ENCODE results near the gene SLC38A2. TPM values are rescaled to one million over a fixed set of nuclear protein-coding genes. Genes with fewer than 3 reads are reported as not detected.

SLC38A2 gene
- total and polyA plus RNA-seq, 2 experiments from 2014 or later = 78.3 to 201 TPM

GRCh38 chr12:46379352-46379751 lies 6.8 kb upstream of the SLC38A2 start:
- peak in 1 of 2 donors; percentile 69 for DNase-seq (ENCODE audit: low read depth in 1 of 2, low spot score in 1 of 2)

DNA sequence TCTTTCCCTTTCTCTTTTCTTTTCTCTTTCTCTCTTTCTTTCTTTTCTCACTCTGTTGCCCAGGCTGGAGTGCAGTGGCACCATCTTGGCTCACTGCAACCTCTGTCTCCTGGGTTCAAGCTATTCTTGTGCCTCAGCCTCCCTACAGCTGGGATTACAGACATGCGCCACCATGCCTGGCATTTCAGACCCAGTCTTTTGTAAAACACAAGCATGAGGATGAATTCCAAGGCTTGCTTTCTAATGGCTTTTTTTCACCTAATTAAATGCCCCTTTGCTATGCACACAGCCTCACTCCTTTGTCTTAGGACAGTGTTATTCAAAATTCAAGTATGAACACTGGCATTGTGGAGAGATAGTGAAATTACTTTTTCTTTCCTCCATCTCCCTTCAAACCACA lies 6.0 kb upstream of the SLC38A2 start:
- no peak for DNase-seq (ENCODE audit: low read depth in 1 of 2, low spot score in 1 of 2)
- TF ChIP-seq, protein P1, sequence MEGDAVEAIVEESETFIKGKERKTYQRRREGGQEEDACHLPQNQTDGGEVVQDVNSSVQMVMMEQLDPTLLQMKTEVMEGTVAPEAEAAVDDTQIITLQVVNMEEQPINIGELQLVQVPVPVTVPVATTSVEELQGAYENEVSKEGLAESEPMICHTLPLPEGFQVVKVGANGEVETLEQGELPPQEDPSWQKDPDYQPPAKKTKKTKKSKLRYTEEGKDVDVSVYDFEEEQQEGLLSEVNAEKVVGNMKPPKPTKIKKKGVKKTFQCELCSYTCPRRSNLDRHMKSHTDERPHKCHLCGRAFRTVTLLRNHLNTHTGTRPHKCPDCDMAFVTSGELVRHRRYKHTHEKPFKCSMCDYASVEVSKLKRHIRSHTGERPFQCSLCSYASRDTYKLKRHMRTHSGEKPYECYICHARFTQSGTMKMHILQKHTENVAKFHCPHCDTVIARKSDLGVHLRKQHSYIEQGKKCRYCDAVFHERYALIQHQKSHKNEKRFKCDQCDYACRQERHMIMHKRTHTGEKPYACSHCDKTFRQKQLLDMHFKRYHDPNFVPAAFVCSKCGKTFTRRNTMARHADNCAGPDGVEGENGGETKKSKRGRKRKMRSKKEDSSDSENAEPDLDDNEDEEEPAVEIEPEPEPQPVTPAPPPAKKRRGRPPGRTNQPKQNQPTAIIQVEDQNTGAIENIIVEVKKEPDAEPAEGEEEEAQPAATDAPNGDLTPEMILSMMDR (IDR thresholded peaks at IDR 0.05; ENCODE audit: low read depth, low read length) = no peak
- H3K27me3 ChIP-seq = no peaks in the 10 kb centered on the region
- no peak overlapping the region for H3K4me3 ChIP-seq
- H3K36me3 ChIP-seq = no peaks in the 10 kb centered on the region
- H3K4me1 ChIP-seq (ENCODE audit: low read depth) = peaks cover 3% of the 10 kb centered on the region
- no peaks in the 10 kb centered on the region for H3K9me3 ChIP-seq (ENCODE audit: low read depth)
- no peak overlapping the region for H3K27ac ChIP-seq

More at GRCh38 chr12:46379352-46379751, 6.8 kb upstream of the SLC38A2 start:
- no peaks in the 10 kb centered on the region for H3K9me3 ChIP-seq (ENCODE audit: low read depth)
- peaks cover 4% of the 10 kb centered on the region for H3K4me1 ChIP-seq (ENCODE audit: low read depth)
- no peak overlapping the region for H3K4me3 ChIP-seq
- no peaks in the 10 kb centered on the region for H3K36me3 ChIP-seq
- H3K27me3 ChIP-seq = no peaks in the 10 kb centered on the region
- no peak overlapping the region for H3K27ac ChIP-seq
- TF ChIP-seq, protein P1 (IDR thresholded peaks at IDR 0.05; ENCODE audit: low read depth, low read length) = no peak

- no peak overlapping the region for H3K27ac ChIP-seq
- no peak overlapping the region for H3K4me3 ChIP-seq
These were observed 5.1 kb upstream of the SLC38A2 start for GRCh38 chr12:46377678-46378077.

DNA sequence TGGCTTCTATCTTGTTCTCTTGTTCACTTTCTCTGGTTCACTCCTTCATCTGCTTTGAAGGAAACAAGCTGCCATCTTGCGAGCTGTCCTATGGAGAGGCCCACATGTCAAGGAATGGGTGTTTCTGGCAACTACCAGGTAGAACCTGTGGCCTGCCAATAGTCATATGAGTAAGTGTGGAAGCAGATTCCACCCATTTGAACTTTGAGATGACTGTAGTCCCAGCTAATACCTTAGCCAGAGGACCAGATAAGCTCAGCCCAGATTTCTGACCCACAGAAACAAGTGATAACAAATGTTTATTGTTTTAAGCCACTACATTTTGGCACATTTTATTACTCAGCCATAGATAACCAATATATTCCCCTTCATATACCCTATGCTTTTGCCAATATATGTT lies 4.0 kb upstream of the SLC38A2 start:
- no peaks in the 10 kb centered on the region for H3K4me1 ChIP-seq (ENCODE audit: low read depth)
- TF ChIP-seq, protein P1 (IDR thresholded peaks at IDR 0.05; ENCODE audit: low read depth, low read length) = no peak
- H3K27me3 ChIP-seq = no peaks in the 10 kb centered on the region
- H3K4me3 ChIP-seq = no peak overlapping the region
- no peak for DNase-seq (ENCODE audit: low read depth in 1 of 2, low spot score in 1 of 2)
- no peaks in the 10 kb centered on the region for H3K36me3 ChIP-seq
- no peaks in the 10 kb centered on the region for H3K9me3 ChIP-seq (ENCODE audit: low read depth)
- no peak overlapping the region for H3K27ac ChIP-seq

More at GRCh38 chr12:46377678-46378077, 5.1 kb upstream of the SLC38A2 start:
- no peaks in the 10 kb centered on the region for H3K27me3 ChIP-seq
- H3K36me3 ChIP-seq = no peaks in the 10 kb centered on the region
- no peaks in the 10 kb centered on the region for H3K9me3 ChIP-seq (ENCODE audit: low read depth)
- peaks cover 2% of the 10 kb centered on the region for H3K4me1 ChIP-seq (ENCODE audit: low read depth)
- DNase-seq (ENCODE audit: low read depth in 1 of 2, low spot score in 1 of 2) = no peak
- TF ChIP-seq, protein P1 (IDR thresholded peaks at IDR 0.05; ENCODE audit: low read depth, low read length) = no peak

DNA sequence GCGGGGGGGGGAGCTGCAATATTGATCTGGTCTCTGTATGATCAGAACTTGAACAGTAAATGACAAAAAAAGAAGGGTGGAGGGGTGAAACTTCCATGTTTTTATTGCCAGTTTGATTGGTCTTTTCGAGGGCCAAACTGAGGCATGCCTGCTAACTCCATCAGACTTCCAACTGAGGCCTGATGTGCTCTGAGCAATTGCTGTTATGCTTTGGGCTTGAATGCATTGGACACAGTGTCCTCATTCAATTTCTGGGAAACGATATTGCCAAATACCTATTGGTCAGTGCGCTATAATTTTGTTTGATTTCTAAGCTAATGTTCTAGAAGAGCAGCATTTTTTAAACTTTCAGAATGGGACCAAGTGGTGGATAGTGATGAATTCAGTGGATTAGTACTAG lies 2.1 kb upstream of the SLC38A2 start:
- no peak overlapping the region for H3K27ac ChIP-seq
- no peaks in the 10 kb centered on the region for H3K9me3 ChIP-seq (ENCODE audit: low read depth)
- no peaks in the 10 kb centered on the region for H3K27me3 ChIP-seq
- peaks cover 8% of the 10 kb centered on the region for H3K36me3 ChIP-seq
- peaks cover 8% of the 10 kb centered on the region for H3K4me1 ChIP-seq (ENCODE audit: low read depth)
- H3K4me3 ChIP-seq = no peak overlapping the region
- DNase-seq (ENCODE audit: low read depth in 1 of 2, low spot score in 1 of 2) = no peak
- TF ChIP-seq, protein P1 (IDR thresholded peaks at IDR 0.05; ENCODE audit: low read depth, low read length) = no peak

DNA sequence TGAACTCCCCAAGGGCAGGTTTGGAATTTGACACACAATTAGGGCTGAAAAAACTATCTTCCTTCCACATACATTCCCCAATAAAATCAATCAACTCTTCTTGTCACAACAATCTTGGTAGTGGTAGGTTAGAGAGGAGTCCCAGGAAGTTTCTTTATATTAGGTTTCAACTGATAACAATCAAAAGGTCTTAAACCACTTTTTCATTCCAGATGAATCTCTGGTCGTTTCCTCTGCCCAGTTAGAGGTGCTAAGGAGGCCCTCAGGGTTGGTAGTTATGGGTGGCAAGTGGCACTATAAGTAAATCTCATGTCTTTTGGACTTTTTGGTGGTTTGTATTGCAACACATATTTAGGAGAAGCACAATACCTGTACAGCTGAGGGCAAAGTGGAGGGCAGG lies 1.7 kb upstream of the SLC38A2 start:
- no peak for DNase-seq (ENCODE audit: low read depth in 1 of 2, low spot score in 1 of 2)
- Histone ChIP-seq H3K9me3 (ENCODE audit: low read depth) (no peaks in the 10 kb centered on the region), H3K4me3 (no peak overlapping the region), H3K27ac (no peak overlapping the region), H3K4me1 (ENCODE audit: low read depth) (peaks cover 12% of the 10 kb centered on the region), H3K27me3 (no peaks in the 10 kb centered on the region), H3K36me3 (peaks cover 12% of the 10 kb centered on the region)
- TF ChIP-seq, protein P1 (IDR thresholded peaks at IDR 0.05; ENCODE audit: low read depth, low read length) = no peak

Measured in cardiac muscle cell (in vitro differentiated cells and primary cell).